ENCODE results near the gene WBP2NL.
"Not testable (repeated sequence)": the region's sequence is repeated elsewhere in the genome, so short reads cannot be mapped to it uniquely, and the experiment has no call there.

WBP2NL gene

DNA sequence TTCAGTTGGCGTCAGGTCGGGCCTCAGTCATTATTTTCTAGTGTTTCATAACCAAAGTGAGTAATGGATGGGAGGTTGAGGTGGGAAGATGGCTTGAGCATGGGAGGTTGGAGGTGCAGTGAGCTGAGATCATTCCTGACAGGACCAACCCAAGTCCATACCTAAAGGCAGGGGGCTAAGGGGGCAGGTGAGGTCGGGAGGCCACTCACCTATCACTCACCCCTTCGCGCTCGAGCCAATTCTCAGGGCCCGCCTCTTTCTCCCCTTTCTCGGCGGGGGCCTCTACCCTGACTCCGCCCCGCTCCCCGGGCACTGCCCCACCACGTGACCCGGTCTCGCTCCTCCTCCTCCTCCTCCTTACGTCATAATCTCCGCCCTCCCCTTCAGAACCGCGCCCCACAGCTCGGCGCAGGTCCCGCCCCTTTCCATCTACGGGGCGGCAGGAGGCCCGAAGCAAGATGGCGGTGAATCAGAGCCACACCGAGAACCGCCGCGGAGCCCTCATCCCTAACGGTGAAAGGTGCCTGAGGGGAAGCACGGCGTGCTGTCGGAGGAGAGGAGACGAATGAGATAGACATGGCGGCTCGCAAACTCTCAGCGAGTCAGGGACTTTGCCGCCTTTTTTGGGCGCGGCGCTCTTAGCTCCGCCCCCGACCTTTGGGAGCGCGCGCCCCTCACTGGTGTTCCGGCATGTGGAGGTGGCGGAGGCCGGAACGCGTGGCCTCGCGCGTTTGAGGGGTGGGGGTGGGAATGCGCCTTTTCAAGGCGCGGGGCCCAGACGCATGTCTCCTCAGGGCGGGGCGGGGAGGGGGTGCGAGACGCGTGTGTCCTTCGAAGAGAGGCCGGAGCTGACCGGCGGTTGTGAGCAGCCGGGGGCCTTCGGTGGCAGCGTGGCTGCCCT, at the start of gene WBP2NL:
TSS of gene WBP2NL (plus strand) at position 428 of the 901 bp plus-strand sequence. CDS start at position 459, 31 bp downstream.
- no peak for DNase-seq

DNA sequence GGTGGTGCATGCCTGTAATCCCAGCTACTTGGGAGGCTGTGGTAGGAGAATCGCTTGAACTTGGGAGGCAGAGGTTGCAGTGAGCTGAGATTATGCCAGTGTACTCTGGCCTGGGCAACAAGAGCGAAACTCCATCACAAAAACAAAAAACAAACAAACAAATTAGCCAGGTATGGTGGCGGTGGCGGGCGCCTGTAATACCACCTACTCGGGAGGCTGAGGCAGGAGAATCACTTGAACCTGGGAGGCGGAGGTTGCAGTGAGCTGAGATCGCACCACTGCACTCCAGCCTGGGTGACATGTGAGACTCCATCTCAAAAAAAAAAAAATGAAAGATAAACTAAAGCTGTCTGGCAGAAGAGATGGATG, 49.7 kb upstream of the WBP2NL start:
- not testable (repeated sequence) for DNase-seq

GRCh38 chr22:41949297-41949965, 49.2 kb upstream of the WBP2NL start:
- DNase-seq, result no peak

DNA sequence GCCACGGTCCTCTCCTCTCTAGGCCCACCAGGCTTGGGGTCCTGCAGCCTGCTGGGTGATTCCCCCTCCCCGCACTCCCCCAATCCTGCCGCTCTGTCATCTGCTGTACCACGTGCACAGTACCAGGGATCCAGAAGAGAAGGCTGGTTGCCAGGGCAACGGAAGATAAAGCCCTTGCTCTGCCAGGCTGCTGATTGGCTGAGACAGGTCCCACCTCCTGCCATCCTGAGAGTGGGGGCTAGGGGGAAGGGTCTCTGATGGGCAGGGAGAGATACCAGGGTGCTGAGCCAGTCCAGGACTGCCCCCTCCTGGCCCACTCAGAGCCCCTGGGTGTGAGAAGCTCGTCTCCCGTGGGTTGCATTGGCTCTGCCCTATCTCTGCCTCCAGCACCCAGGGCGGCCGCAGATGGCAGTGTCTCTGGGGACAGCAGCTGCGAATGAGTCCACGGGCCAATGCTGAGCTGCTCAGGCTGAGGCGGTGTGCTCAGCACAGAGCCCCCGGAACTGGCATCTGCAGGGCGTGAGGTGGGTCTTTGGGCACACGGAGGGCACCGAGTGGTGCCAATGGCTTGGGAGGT, 46.6 kb upstream of the WBP2NL start, which contains the start of gene SMIM45:
TSS of gene SMIM45 (plus strand) at position 253 of the 577 bp plus-strand sequence.
- DNase-seq, result no peak

DNA sequence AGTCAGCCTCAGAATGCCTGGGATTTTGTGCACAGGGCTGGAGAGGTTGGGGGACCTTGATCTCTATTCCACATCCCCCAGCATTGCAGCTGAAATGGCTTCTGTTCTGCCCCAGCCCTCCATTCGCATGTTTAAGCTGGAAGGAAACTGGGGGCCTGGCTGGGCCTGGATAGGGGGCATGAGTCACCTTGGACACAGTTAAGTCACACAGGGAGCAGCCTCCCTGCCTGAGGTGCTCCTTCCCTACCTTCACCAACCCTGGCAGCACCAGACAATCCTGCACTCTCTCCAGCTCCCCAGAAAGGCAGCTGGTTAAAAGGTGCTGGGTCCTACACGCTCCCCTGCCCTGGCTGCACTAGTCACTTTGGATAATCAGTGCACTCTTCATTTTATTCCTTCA, 45.9 kb upstream of the WBP2NL start:
- no peak for DNase-seq

DNA sequence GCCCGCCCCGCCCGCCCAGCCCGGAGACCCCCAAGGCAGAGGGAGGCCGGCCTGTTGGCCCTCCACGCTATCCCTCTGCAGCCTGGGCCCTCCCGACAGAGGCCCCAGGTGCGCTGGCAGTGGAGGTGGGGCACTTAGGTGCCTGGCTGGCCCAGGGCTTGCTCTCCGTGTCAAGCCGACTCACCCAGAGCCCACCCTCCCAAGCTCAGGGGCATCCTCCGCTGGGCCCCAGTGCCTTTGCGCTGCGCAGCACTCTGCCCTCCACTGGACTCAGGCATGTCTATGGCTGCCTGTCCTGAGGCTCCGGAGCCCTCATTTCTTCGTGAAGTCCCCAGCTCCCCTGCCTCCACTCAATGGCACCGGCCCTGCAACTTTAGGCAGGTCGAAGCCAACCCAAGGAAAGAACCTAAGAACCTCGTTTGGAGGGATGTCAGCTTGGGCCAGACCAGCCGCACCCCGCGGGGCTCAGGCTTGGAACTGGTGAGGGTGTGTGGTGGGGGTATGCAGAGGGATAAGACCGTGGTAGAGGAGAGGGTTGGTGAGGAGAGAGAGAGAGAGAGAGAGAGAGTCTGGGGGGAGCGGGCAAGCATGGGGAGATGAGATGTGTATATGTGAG, 40.5 kb upstream of the WBP2NL start:
- no peak for DNase-seq

DNA sequence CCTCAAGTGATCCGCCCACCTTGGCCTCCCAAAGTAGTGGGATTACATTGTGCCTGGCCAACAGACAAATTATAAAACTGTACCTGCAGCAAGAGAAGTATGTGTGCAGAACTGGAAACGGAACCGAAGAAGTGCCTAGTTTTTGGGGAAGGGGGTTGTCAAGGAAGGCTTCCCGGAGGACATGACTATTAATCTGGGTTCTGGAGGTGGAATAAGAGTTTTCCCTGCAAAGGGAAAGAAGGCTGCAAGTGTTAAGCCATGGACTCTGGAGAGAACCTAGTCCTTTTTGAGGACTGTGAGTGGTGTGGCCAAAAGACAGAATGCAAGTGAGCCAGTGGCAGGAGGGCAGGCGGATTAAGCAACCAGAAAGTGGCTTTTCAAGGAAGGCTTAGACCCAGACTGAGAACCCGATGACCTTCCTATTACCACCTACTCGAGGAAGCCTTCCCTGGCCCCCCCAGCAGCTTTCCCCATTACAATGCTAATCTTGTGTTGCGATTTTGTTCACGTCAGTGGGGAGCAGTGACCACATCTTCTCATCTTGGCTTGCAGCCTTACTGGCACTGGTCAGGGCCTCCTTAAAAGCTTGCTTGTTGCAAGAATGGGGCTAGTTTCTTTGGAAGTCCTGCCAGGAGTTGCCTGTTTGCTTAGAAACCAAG, 35.0 kb upstream of the WBP2NL start:
- no peak for DNase-seq

GRCh38 chr22:41964112-41964491, 34.5 kb upstream of the WBP2NL start:
- no peak for DNase-seq

DNA sequence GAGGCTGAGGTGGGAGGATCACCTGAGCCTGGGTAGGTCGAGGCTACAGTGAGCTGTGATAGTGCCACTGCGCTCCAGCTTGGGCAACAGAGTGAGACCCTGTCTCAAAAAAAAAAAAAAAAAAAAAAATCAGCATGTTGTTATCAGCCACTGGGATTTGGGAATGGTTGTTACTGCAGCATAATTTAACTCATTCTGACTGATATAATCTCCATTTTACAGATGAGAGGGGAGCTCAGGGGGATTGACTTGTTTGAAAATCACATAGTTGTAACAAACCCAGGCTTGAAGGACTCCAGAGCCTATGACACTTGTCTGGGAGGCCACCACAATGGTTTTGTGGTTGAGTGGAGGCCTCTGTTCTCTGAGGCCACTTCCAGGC, 32.4 kb upstream of the WBP2NL start:
- no peak for DNase-seq

GRCh38 chr22:41966607-41967240, 31.9 kb upstream of the WBP2NL start:
- no peak for DNase-seq

- DNase-seq, result no peak
Measured at GRCh38 chr22:41968601-41969000, 30.0 kb upstream of the WBP2NL start.

- no peak for DNase-seq
Measured at GRCh38 chr22:41969110-41969646, 29.4 kb upstream of the WBP2NL start, which contains the start of gene SEPTIN3. SEPTIN3 (plus strand) TSS chr22:41969443; CDS start chr22:41971493, 2,050 bp downstream.

DNA sequence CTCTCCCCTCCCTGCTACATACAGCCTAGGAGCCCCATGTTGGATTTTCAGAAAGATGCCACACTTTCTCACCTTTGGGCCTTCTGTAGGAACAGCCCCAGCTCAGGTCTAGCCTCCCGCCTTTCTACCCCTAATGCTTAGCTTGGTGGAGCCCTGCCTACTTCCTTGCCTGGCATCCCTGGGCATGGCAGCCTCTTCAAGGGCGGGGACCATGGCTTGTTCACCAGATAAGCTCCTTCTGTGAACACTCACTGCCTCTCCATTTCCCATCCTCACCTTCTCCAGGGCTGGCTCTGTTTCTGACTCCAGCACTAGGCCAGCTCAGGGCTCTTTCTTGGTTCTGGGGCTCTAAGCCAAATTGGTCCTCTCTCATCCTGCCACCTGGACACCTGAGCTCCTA, 28.0 kb upstream of the WBP2NL start:
- DNase-seq, result no peak

GRCh38 chr22:41971431-41971830, 27.2 kb upstream of the WBP2NL start:
- DNase-seq, result no peak

DNA sequence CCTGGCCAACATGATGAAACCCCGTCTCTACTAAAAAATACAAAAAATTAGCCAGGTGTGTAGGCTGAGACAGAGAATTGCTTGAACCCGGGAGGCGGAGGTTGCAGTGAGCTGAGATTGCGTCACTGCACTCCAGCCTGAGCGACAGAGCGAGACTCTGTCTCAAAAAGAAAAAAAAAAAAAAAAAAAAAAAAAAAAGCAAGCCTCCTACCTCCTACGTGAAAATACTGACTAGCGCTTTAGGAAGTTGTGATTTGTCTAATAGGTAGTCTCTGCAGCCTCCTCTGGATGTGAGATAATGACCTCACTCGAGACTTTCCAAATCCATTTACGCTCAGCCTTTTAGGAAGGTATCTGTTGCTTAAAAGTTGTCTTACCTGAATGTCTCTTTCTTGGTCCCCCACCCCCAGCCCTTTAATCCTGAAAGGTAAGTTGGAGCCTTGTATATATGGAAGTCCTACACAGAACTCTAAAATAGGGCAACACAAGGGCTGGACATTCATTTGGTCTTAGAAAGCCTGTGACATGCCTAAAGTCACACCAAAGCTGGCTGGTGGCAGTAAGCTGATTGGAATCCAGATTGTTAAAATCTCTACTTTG, 23.8 kb upstream of the WBP2NL start:
- no peak for DNase-seq

DNA sequence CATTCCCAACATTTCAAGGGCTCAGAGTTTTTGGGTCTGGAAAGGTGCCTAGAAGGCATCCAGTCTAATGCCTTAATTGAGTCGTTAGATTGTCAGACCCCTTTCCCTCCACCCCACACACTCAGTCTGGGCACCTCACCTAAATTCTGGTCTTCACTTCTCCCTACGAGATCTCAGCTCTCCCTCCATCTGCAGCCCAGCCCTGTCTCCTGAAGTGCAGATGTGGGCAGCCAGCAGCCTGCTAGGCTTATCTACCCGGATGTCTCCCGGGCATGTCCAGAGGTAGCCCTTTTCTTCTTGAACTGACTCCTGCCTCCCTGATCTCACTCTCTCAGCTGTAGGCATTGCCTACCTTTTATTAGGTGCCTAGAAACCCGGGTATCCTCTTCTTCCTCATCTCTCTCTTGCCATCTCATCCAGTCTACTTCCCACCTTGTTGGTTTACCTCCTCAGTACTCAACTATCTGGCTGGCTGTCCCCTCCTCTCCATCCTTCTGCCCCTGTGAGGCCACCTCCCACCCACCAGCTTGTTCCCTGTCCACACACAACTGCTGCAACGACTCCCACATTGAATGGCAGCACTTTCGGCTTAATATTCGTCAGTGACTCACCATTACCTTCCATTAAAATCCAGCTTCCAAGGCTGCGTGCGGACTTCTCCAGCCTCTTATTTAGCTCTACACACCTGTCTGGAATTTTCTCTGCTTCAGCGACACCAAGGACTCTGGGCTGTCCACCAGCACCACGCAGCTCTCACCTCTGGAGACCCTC, 23.1 kb upstream of the WBP2NL start:
- DNase-seq, result no peak

DNA sequence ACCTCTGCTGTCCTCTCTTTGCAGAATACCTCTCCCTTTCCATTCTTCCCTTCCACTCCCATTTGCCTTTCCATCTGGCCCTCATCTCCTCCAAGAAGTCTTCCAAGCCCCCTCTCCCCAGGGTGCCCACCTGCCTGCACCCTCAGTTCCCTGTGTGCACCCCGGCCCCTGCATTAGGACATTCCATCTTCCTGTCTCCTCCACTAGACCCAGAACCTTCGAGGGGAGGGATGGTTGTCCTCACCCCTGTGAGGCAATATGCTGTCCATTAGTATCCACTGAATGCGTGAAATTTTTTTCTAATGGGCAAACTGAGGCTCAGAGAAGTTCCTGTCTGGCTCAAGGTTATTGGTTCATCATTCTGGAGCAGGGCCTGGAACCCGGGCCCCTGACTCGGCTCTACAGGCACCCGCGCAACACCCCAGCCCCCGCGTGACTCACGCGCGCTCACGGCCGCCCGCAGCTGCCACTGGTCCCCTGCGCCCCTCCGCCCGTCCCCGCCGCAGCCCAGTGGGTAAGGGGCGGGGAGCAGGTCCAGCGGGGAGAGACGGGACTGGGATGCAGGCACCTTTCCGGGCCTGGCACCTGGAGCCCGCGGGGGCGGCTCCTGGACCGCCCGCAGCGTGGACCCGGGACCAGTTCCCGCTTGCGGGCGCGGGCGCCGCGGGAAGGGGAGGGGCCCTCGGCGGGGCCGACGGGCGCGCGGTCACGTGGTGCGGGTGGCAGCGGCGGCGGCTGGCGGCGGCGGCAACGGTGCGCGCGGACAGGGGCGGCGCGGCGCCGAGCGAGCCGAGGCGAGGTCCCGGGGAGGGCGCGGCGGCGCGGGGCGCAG, 22.3 kb upstream of the WBP2NL start:
- DNase-seq, result no peak

DNA sequence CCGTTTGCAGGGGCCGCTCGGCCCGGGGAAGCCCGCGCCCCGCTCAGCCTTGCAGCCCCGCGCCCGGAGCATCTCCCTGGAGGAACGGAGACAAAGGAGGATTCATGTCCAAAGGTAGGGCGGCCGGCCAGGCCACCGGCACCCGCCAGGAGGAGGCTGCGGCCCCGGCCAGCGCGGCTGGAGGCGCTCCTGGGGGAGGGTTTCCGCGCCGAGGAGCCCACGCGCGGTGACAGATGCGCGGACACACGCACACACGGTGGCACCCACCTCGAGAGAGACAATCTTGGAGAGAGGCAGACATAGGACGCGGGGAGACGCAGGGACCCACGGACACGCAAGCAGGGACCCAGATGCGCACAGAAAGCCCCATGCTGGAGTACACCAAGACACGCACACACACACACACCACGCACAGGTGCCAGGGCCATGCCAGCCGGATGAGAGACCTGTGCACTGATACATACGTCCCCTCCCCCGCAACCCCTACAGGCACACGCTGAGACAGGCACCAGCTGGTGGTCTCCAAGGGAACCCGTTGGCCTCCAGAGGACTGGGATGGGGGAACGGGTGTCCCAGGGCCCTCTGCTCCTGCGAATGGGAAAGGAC, 21.5 kb upstream of the WBP2NL start:
- no peak for DNase-seq

DNA sequence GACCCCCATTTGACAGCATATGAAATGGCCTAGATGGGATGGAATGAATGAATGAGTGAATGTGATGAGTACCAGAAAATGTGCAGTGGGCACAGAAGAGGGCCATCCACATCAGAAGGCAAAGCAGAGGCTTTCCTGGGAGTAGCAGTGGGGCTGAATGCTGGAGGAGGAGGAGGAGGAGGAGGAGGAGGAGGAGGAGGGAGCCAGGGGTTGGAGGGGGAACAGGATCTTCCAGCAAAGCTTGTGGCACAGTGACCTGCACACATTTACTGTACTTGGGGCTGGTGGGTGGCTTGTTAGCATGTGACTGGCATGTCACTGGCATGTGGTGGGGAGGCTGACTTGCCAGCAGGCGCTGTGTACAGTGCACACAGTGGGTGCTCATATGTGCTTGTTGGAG, 19.9 kb upstream of the WBP2NL start:
- no peak for DNase-seq

Data from NCI-H2081 treated with DMSO at 0.1 percent for 48 hours (cell line).